Measurements from ENCODE around the gene MRPS25.

- TF ChIP-seq POLR2A (IDR thresholded peaks at IDR 0.05) (no peak), POLR2AphosphoS5 (IDR thresholded peaks at IDR 0.05) (no peak), EP300 (IDR thresholded peaks at IDR 0.05) (no peak)
- TF ChIP-seq, protein P1, sequence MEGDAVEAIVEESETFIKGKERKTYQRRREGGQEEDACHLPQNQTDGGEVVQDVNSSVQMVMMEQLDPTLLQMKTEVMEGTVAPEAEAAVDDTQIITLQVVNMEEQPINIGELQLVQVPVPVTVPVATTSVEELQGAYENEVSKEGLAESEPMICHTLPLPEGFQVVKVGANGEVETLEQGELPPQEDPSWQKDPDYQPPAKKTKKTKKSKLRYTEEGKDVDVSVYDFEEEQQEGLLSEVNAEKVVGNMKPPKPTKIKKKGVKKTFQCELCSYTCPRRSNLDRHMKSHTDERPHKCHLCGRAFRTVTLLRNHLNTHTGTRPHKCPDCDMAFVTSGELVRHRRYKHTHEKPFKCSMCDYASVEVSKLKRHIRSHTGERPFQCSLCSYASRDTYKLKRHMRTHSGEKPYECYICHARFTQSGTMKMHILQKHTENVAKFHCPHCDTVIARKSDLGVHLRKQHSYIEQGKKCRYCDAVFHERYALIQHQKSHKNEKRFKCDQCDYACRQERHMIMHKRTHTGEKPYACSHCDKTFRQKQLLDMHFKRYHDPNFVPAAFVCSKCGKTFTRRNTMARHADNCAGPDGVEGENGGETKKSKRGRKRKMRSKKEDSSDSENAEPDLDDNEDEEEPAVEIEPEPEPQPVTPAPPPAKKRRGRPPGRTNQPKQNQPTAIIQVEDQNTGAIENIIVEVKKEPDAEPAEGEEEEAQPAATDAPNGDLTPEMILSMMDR (IDR thresholded peaks at IDR 0.05) = no peak
Measured at GRCh38 chr3:15113884-15114283, 48.8 kb upstream of the MRPS25 start.

All from suprapubic skin (tissue), 4 donors.